ENCODE data around the gene SHISA5. TPM values are rescaled to one million over a fixed set of nuclear protein-coding genes. Genes with fewer than 3 reads are reported as not detected.
"Not testable (repeated sequence)": the region's sequence is repeated elsewhere in the genome, so short reads cannot be mapped to it uniquely, and the experiment has no call there.

Gene SHISA5
- polyA plus RNA-seq (ENCODE audit: low read depth in 6 of 6), result 100 to 1,000 TPM; 393 to 571 (median 442) TPM

GRCh38 chr3:48504051-48504946 lies at the start of gene SHISA5:
TSS of gene SHISA5 (minus strand) at chr3:48504174. CDS start at chr3:48504094, 80 bp downstream.
- peak; percentile 54 for DNase-seq
- Mint-ChIP-seq H3K27ac (peak within 1 kb of the TSS; percentile 39 to 93 (median 79)), H3K4me3 (peak within 1 kb of the TSS; percentile 79 to 92 (median 87)), H3K27me3 (no peaks in the 10 kb centered on the region), H3K9me3 (no peaks in the 10 kb centered on the region), H3K4me1 (peaks cover 23 to 63% (median 47%) of the 10 kb centered on the region in 3 donors), H3K36me3 (no peaks in the 10 kb centered on the region)
- peak; percentile 67 to 73 for ATAC-seq (ENCODE audit: low read depth in 2 of 2)

GRCh38 chr3:48553361-48553760 lies 49.4 kb upstream of the SHISA5 start:
- Mint-ChIP-seq H3K27ac (no peak overlapping the region), H3K36me3 (no peaks in the 10 kb centered on the region), H3K4me3 (no peak overlapping the region), H3K4me1 (peaks cover 14 to 29% (median 18%) of the 10 kb centered on the region in 3 donors), H3K9me3 (no peaks in the 10 kb centered on the region), H3K27me3 (no peaks in the 10 kb centered on the region)
- ATAC-seq (ENCODE audit: low read depth in 2 of 2) (no peak), DNase-seq (no peak)

- Mint-ChIP-seq H3K27me3 (no peaks in the 10 kb centered on the region), H3K27ac (no peak overlapping the region), H3K4me1 (peaks cover 8 to 20% (median 10%) of the 10 kb centered on the region in 3 donors), H3K36me3 (no peaks in the 10 kb centered on the region), H3K4me3 (no peak overlapping the region), H3K9me3 (no peaks in the 10 kb centered on the region)
- DNase-seq (no peak), ATAC-seq (ENCODE audit: low read depth in 2 of 2) (no peak)
These were observed 48.4 kb upstream of the SHISA5 start for GRCh38 chr3:48552111-48552951.

- H3K4me3 Mint-ChIP-seq; H3K36me3 Mint-ChIP-seq; ATAC-seq (ENCODE audit: low read depth in 2 of 2); H3K27ac Mint-ChIP-seq; H3K27me3 Mint-ChIP-seq; DNase-seq; H3K9me3 Mint-ChIP-seq: not testable (repeated sequence)
- H3K4me1 Mint-ChIP-seq, result peaks cover 2 to 16% (median 3%) of the 10 kb centered on the region in 3 donors
These were observed 47.7 kb upstream of the SHISA5 start for GRCh38 chr3:48551651-48552050.

- no peaks in the 10 kb centered on the region for H3K9me3 Mint-ChIP-seq
- no peaks in the 10 kb centered on the region for H3K27me3 Mint-ChIP-seq
- ATAC-seq (ENCODE audit: low read depth in 2 of 2) (peak; percentile 96 to 99), DNase-seq (peak; percentile 69)
- H3K36me3 Mint-ChIP-seq, result no peaks in the 10 kb centered on the region
- no peak overlapping the region for H3K27ac Mint-ChIP-seq
- peaks cover 0 to 4% (median 0%) of the 10 kb centered on the region in 3 donors for H3K4me1 Mint-ChIP-seq
- no peak overlapping the region for H3K4me3 Mint-ChIP-seq
These were observed 45.0 kb upstream of the SHISA5 start for GRCh38 chr3:48548729-48549705.

GRCh38 chr3:48548126-48548525 lies 44.2 kb upstream of the SHISA5 start:
- Mint-ChIP-seq H3K27me3 (peaks cover 0 to 4% (median under 1%) of the 10 kb centered on the region in 3 donors), H3K27ac (no peak overlapping the region), H3K4me1 (peaks cover 0 to 4% (median 0%) of the 10 kb centered on the region in 3 donors), H3K9me3 (no peaks in the 10 kb centered on the region), H3K36me3 (no peaks in the 10 kb centered on the region), H3K4me3 (no peak overlapping the region)
- DNase-seq (no peak), ATAC-seq (ENCODE audit: low read depth in 2 of 2) (no peak)

- no peak for ATAC-seq (ENCODE audit: low read depth in 2 of 2)
- no peak overlapping the region for H3K27ac Mint-ChIP-seq
- H3K9me3 Mint-ChIP-seq, result peaks cover 0 to 4% (median 0%) of the 10 kb centered on the region in 7 donors
- peaks cover 0 to 4% (median 0%) of the 10 kb centered on the region in 3 donors for H3K4me1 Mint-ChIP-seq
- peaks cover 0 to 5% of the 10 kb centered on the region in 2 donors for H3K36me3 Mint-ChIP-seq
- H3K27me3 Mint-ChIP-seq, result peaks cover 0 to 7% (median 4%) of the 10 kb centered on the region in 3 donors
- no peak overlapping the region for H3K4me3 Mint-ChIP-seq
- DNase-seq, result no peak
These were observed 42.3 kb upstream of the SHISA5 start for GRCh38 chr3:48546203-48546829.

- Mint-ChIP-seq H3K36me3 (peaks cover 0 to 5% of the 10 kb centered on the region in 2 donors), H3K4me1 (peaks cover 0 to 4% (median 0%) of the 10 kb centered on the region in 3 donors), H3K9me3 (peaks cover 0 to 4% (median 0%) of the 10 kb centered on the region in 7 donors), H3K27ac (peak overlapping the region in 1 of 6 donors; percentile 61), H3K4me3 (no peak overlapping the region), H3K27me3 (peaks cover 0 to 7% (median 4%) of the 10 kb centered on the region in 3 donors)
- DNase-seq (no peak), ATAC-seq (ENCODE audit: low read depth in 2 of 2) (no peak)
These were observed 40.2 kb upstream of the SHISA5 start for GRCh38 chr3:48544141-48544540.

- peaks cover 0 to 4% (median 0%) of the 10 kb centered on the region in 7 donors for H3K9me3 Mint-ChIP-seq
- DNase-seq, result no peak
- H3K36me3 Mint-ChIP-seq, result peaks cover 0 to 5% of the 10 kb centered on the region in 2 donors
- H3K4me1 Mint-ChIP-seq, result no peaks in the 10 kb centered on the region
- no peak overlapping the region for H3K4me3 Mint-ChIP-seq
- H3K27ac Mint-ChIP-seq, result no peak overlapping the region
- no peak for ATAC-seq (ENCODE audit: low read depth in 2 of 2)
- H3K27me3 Mint-ChIP-seq, result peaks cover 0 to 7% (median 4%) of the 10 kb centered on the region in 3 donors
These were observed 39.4 kb upstream of the SHISA5 start for GRCh38 chr3:48543271-48543866.

GRCh38 chr3:48538451-48538850 lies 34.5 kb upstream of the SHISA5 start:
- ATAC-seq (ENCODE audit: low read depth in 2 of 2) (no peak), DNase-seq (no peak)
- peaks cover 0 to 7% (median 1%) of the 10 kb centered on the region in 3 donors for H3K27me3 Mint-ChIP-seq
- no peaks in the 10 kb centered on the region for H3K4me1 Mint-ChIP-seq
- H3K9me3 Mint-ChIP-seq, result peaks cover 0 to 4% (median 0%) of the 10 kb centered on the region in 7 donors
- H3K36me3 Mint-ChIP-seq, result peaks cover 0 to 5% of the 10 kb centered on the region in 2 donors
- no peak overlapping the region for H3K4me3 Mint-ChIP-seq
- peak overlapping the region in 1 of 6 donors; percentile 22 for H3K27ac Mint-ChIP-seq

GRCh38 chr3:48536785-48537184 lies 32.8 kb upstream of the SHISA5 start:
- Mint-ChIP-seq H3K9me3 (no peaks in the 10 kb centered on the region), H3K4me1 (no peaks in the 10 kb centered on the region), H3K36me3 (no peaks in the 10 kb centered on the region), H3K27me3 (no peaks in the 10 kb centered on the region), H3K27ac (no peak overlapping the region), H3K4me3 (no peak overlapping the region)
- DNase-seq (no peak), ATAC-seq (ENCODE audit: low read depth in 2 of 2) (no peak)

- ATAC-seq (ENCODE audit: low read depth in 2 of 2), result no peak
- no peak overlapping the region for H3K4me3 Mint-ChIP-seq
These were observed 32.1 kb upstream of the SHISA5 start for GRCh38 chr3:48536116-48536515.

More at GRCh38 chr3:48536116-48536515, 32.1 kb upstream of the SHISA5 start:
- H3K36me3 Mint-ChIP-seq, result no peaks in the 10 kb centered on the region
- DNase-seq, result no peak
- no peaks in the 10 kb centered on the region for H3K4me1 Mint-ChIP-seq
- H3K9me3 Mint-ChIP-seq, result peaks cover 0 to 1% (median 0%) of the 10 kb centered on the region in 7 donors
- no peaks in the 10 kb centered on the region for H3K27me3 Mint-ChIP-seq
- H3K27ac Mint-ChIP-seq, result peak overlapping the region in 1 of 6 donors; percentile 8

Data from naive B cell (primary cell).